Measurements from ENCODE around the gene RNASE9. TPM values are rescaled to one million over a fixed set of nuclear protein-coding genes. Genes with fewer than 3 reads are reported as not detected.
"Not testable (repeated sequence)": the region's sequence is repeated elsewhere in the genome, so short reads cannot be mapped to it uniquely, and the experiment has no call there.

The RNASE9 gene
- total RNA-seq, 2 experiments from 2014 or later, result not detected

GRCh38 chr14:20530771-20531571 lies 29.9 kb downstream of the RNASE9 start:
- CTCF ChIA-PET, result interaction anchor here (0.5 to 1.4 kb wide), 6 partner anchors 8 to 159 kb away, joined by 3 to 4 read pairs (median 3); no protein-coding TSS in a partner anchor
- POLR2A ChIA-PET, result no interaction called here

DNA sequence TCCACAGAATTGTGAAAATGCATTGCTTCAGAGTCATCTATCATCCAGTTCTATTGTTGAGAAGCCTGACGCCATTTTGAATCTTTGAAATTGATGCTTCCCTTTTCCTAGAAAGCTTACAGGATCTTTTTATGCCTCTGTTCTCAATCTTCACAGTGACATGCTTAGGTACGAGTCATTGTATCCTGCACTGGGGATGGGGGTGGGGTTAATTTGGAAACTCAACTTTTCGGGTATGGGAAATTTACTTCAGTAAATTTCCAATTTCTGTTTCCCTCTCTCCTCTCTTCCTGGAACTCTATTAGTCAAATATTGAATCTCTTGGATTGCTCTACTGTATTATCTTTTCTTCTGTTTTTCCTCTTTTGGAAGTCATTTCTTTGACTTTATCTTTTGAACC lies 31.0 kb downstream of the RNASE9 start:
- ChIA-PET POLR2A (no interaction called here), CTCF (interaction anchor here (1.3 kb wide), 1 partner anchor 83 kb away, joined by 3 read pairs; no protein-coding TSS in a partner anchor)

DNA sequence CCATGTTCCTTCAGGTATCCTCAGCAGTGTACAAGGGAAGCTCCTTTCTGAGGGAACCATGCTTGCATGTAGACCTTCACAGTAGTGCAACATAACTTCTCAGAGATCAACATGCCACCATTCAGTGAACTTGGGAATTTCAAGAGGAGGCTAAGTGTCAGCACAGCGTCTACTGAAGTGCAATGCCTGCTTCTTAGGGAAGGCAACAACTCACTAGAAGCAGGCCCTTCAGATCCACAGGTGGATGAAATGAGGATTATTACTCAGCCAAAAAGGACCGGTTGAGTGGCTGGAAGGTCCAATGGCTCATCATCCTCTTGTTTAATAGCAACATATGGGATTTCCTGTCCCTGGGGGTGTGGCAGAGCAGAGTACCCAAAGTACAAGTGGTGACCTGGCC lies 36.8 kb downstream of the RNASE9 start:
- ChIA-PET CTCF (no interaction called here), POLR2A (no interaction called here)

GRCh38 chr14:20522332-20522731 lies 38.5 kb downstream of the RNASE9 start:
- ChIA-PET POLR2A (no interaction called here), CTCF (interaction anchor here (1.2 kb wide), 1 partner anchor 9 kb away, joined by 3 read pairs; no protein-coding TSS in a partner anchor)

- ChIA-PET POLR2A (no interaction called here), CTCF (no interaction called here)
Measured at GRCh38 chr14:20516921-20517320, 43.9 kb downstream of the RNASE9 start.

DNA sequence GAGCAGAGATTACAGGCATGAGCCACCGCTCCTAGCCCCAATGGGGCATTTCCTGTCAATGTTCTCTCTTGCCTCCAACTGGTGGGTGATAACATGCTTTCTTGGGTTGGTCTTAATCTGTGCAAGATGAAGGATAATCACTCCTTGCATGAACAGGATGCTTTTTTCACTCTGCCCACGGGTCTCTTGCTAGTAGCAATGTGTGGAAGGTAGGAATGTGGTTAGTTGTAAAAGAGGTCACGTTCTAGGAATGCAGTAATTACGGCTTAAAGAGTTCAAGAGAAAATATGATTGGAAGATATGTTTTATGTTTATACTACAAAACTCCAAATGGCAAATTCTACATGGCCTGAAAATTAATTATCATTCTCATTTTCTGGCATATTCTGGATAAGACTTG lies 45.0 kb downstream of the RNASE9 start:
- ChIA-PET CTCF (interaction anchor here (0.6 kb wide), 1 partner anchor 445 kb away, joined by 3 read pairs; no protein-coding TSS in a partner anchor), POLR2A (no interaction called here)

- ChIA-PET CTCF (no interaction called here), POLR2A (no interaction called here)
Measured at GRCh38 chr14:20512177-20512905, 48.5 kb downstream of the RNASE9 start.

DNA sequence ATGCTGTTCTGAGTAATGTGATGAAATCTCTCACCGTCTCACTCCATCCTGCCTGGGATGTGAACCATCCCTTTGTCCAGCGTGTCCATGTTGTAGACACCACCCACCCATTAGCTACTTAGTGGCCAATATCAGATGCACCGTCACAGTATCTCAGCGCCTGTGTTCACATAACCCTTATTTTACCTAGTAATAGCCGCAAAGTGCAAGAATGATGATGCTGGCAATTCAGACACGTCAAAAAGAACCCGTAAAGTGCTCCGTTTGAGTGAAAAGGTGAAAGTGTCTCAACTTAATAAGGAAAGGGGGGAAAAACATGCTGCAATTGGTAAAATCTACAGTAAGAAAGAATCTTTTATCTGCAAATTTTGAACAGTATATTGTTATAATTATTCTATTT lies 52.5 kb downstream of the RNASE9 start:
- ChIA-PET CTCF (no interaction called here), POLR2A (no interaction called here)

- CTCF ChIA-PET, POLR2A ChIA-PET: not testable (repeated sequence)
Measured at GRCh38 chr14:20507537-20507936, 53.3 kb downstream of the RNASE9 start.

DNA sequence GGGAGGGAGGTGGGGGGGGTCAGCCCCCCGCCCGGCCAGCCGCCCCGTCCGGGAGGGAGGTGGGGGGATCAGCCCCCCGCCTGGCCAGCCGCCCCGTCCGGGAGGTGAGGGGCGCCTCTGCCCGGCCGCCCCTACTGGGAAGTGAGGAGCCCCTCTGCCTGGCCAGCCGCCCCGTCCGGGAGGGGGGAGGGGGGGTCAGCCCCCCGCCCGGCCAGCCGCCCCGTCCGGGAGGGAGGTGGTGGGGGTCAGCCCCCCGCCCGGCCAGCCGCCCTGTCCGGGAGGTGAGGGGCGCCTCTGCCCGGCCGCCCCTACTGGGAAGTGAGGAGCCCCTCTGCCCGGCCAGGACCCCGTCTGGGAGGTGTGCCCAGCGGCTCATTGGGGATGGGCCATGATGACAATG lies 54.1 kb downstream of the RNASE9 start:
- CTCF ChIA-PET, POLR2A ChIA-PET: not testable (repeated sequence)

- CTCF ChIA-PET, POLR2A ChIA-PET: not testable (repeated sequence)
Measured at GRCh38 chr14:20506276-20506675, 54.6 kb downstream of the RNASE9 start.

Other genes starting within 250 kb of the RNASE9 start
- 10 to 100 TPM; 55.9 to 63.7 TPM for gene CCNB1IP1, start 227.8 kb downstream of the RNASE9 start, total RNA-seq
- 10 to 100 TPM; 40.7 to 40.9 TPM for gene PARP2, start 217.4 kb downstream of the RNASE9 start, total RNA-seq
- 10 to 100 TPM; 29.9 to 31.6 TPM for gene TEP1, start 147.5 kb downstream of the RNASE9 start, total RNA-seq
- gene KLHL33, start 124.9 kb downstream of the RNASE9 start, total RNA-seq, result under 1 TPM; 0.06 to 0.11 TPM
- gene OSGEP, start 106.2 kb downstream of the RNASE9 start, total RNA-seq, result 10 to 100 TPM; 54.0 to 55.4 TPM
- 100 to 1,000 TPM; 243 to 246 TPM for gene APEX1, start 105.8 kb downstream of the RNASE9 start, total RNA-seq
- 10 to 100 TPM; 27.1 to 28.0 TPM for gene PIP4P1, start 99.6 kb downstream of the RNASE9 start, total RNA-seq
- gene PNP, start 91.6 kb downstream of the RNASE9 start, total RNA-seq, result 100 to 1,000 TPM; 212 to 219 TPM
- gene RNASE10, start 55.5 kb downstream of the RNASE9 start, total RNA-seq, result under 1 TPM; 0.21 to 0.30 TPM
- not detected for gene RNASE11, start 27.0 kb upstream of the RNASE9 start, total RNA-seq
- not detected for gene RNASE12, start 30.3 kb upstream of the RNASE9 start, total RNA-seq
- gene OR6S1, start 80.6 kb upstream of the RNASE9 start, total RNA-seq, result not detected
- gene RNASE4, start 123.5 kb upstream of the RNASE9 start, total RNA-seq, result under 1 TPM; 0.10 to 0.57 TPM
- under 1 TPM; 0.34 to 0.99 TPM for gene ANG, start 127.7 kb upstream of the RNASE9 start, total RNA-seq
- not detected for gene EDDM3A, start 184.8 kb upstream of the RNASE9 start, total RNA-seq
- gene EDDM3B, start 207.4 kb upstream of the RNASE9 start, total RNA-seq, result not detected
- gene RNASE6, start 220.2 kb upstream of the RNASE9 start, total RNA-seq, result under 1 TPM; 0.34 to 0.40 TPM
- gene RNASE1, start 241.8 kb upstream of the RNASE9 start, total RNA-seq, result not detected

All from activated CD8-positive, alpha-beta memory T cell treated with anti-CD3 and anti-CD28 coated beads for 36 hours (primary cell).